Stomach smooth muscle (tissue), 2 donors: ENCODE measurements around the gene SIPA1.
A peak's percentile ranks its signal among the peaks of the same experiment; 100 is the strongest.

Experiments
- H3K27ac ChIP-seq: one replicate; pipeline ENCODE4 v1.7.0; 2013; ENCODE audit warnings: mild to moderate bottlenecking, low read length, inconsistent platforms
- H3K27me3 ChIP-seq, 2 donors: one replicate each; pipeline ENCODE4 v1.7.0; 2013; ENCODE audit warnings: low read length in 2 of 2; ENCODE audit not compliant: insufficient read depth in 2 of 2, control insufficient read depth in 1 of 2
- H3K36me3 ChIP-seq, 2 donors: one replicate each; pipeline ENCODE4 v1.7.0; 2013; ENCODE audit warnings: low read length in 2 of 2; ENCODE audit not compliant: control insufficient read depth in 2 of 2, insufficient read depth in 2 of 2
- H3K4me1 ChIP-seq: one replicate; pipeline ENCODE4 v1.7.0; 2013; ENCODE audit warnings: low read length; ENCODE audit not compliant: control insufficient read depth, insufficient read depth
- H3K4me3 ChIP-seq, 2 donors: one replicate each; pipeline ENCODE4 v1.7.0; 2013; ENCODE audit warnings: low read length in 2 of 2
- H3K9ac ChIP-seq, 2 donors: one replicate each; pipeline ENCODE4 v1.7.0; 2013; ENCODE audit warnings: low read length in 2 of 2, mild to moderate bottlenecking in 1 of 2
- H3K9me3 ChIP-seq, 2 donors: one replicate each; pipeline ENCODE4 v1.7.0; 2013; ENCODE audit warnings: low read length in 2 of 2; ENCODE audit not compliant: control insufficient read depth in 2 of 2
- donor health status: healthy.
- donor health status: Pancreatic carcinoma.

Gene SIPA1

GRCh38 chr11:65637794-65638419 is at the start of gene SIPA1:
SIPA1 (plus strand) TSS chr11:65638101; CDS start chr11:65640922, 2,821 bp downstream.
- Histone ChIP-seq H3K27me3 (no peaks in the 10 kb centered on the region), H3K27ac (peak within 1 kb of the TSS; percentile 79), H3K9ac (peak within 1 kb of the TSS; percentile 59 to 75), H3K36me3 (peaks cover 21 to 28% of the 10 kb centered on the region in 2 donors), H3K9me3 (no peaks in the 10 kb centered on the region), H3K4me1 (peaks cover 39% of the 10 kb centered on the region), H3K4me3 (peak within 1 kb of the TSS; percentile 51 to 87)

- Histone ChIP-seq H3K27me3 (no peaks in the 10 kb centered on the region), H3K4me3 (peak overlapping the region in 1 of 2 donors; percentile 15), H3K9me3 (no peaks in the 10 kb centered on the region), H3K4me1 (peaks cover 72% of the 10 kb centered on the region), H3K27ac (peak overlapping the region; percentile 76), H3K36me3 (peaks cover 29 to 36% of the 10 kb centered on the region in 2 donors), H3K9ac (peak overlapping the region in 1 of 2 donors; percentile 5)
These were observed 49.5 kb upstream of the SIPA1 start for GRCh38 chr11:65588199-65589054.

- H3K4me3 ChIP-seq = no peak overlapping the region
- H3K9me3 ChIP-seq = no peaks in the 10 kb centered on the region
- H3K9ac ChIP-seq = no peak overlapping the region
- H3K27ac ChIP-seq = peak overlapping the region; percentile 37
- H3K36me3 ChIP-seq = peaks cover 22 to 35% of the 10 kb centered on the region in 2 donors
- peaks cover 73% of the 10 kb centered on the region for H3K4me1 ChIP-seq
- no peaks in the 10 kb centered on the region for H3K27me3 ChIP-seq
These were observed 48.3 kb upstream of the SIPA1 start for GRCh38 chr11:65589444-65590239.

GRCh38 chr11:65590240-65590738 is 47.6 kb upstream of the SIPA1 start:
- H3K9me3 ChIP-seq = no peaks in the 10 kb centered on the region
- H3K4me3 ChIP-seq = no peak overlapping the region
- peaks cover 72% of the 10 kb centered on the region for H3K4me1 ChIP-seq
- H3K27me3 ChIP-seq = no peaks in the 10 kb centered on the region
- peaks cover 22 to 33% of the 10 kb centered on the region in 2 donors for H3K36me3 ChIP-seq
- H3K9ac ChIP-seq = no peak overlapping the region
- peak overlapping the region; percentile 37 for H3K27ac ChIP-seq

GRCh38 chr11:65591939-65592857 is 45.7 kb upstream of the SIPA1 start:
- no peaks in the 10 kb centered on the region for H3K9me3 ChIP-seq
- H3K27me3 ChIP-seq = no peaks in the 10 kb centered on the region
- no peak overlapping the region for H3K27ac ChIP-seq
- H3K4me3 ChIP-seq = no peak overlapping the region
- H3K4me1 ChIP-seq = peaks cover 59% of the 10 kb centered on the region
- H3K36me3 ChIP-seq = peaks cover 18 to 23% of the 10 kb centered on the region in 2 donors
- no peak overlapping the region for H3K9ac ChIP-seq

- no peak overlapping the region for H3K9ac ChIP-seq
- H3K27ac ChIP-seq = no peak overlapping the region
- H3K4me3 ChIP-seq = no peak overlapping the region
- H3K9me3 ChIP-seq = no peaks in the 10 kb centered on the region
- peaks cover 51% of the 10 kb centered on the region for H3K4me1 ChIP-seq
- H3K36me3 ChIP-seq = peaks cover 20 to 25% of the 10 kb centered on the region in 2 donors
- H3K27me3 ChIP-seq = no peaks in the 10 kb centered on the region
These were observed 44.9 kb upstream of the SIPA1 start for GRCh38 chr11:65592858-65593517.

GRCh38 chr11:65593518-65594414 is 44.1 kb upstream of the SIPA1 start:
- peaks cover 28 to 33% of the 10 kb centered on the region in 2 donors for H3K36me3 ChIP-seq
- H3K27me3 ChIP-seq = no peaks in the 10 kb centered on the region
- no peak overlapping the region for H3K27ac ChIP-seq
- H3K9me3 ChIP-seq = no peaks in the 10 kb centered on the region
- peak overlapping the region in 1 of 2 donors; percentile 6 for H3K9ac ChIP-seq
- no peak overlapping the region for H3K4me3 ChIP-seq
- H3K4me1 ChIP-seq = peaks cover 43% of the 10 kb centered on the region

- H3K36me3 ChIP-seq = peaks cover 32 to 34% of the 10 kb centered on the region in 2 donors
- H3K9ac ChIP-seq = no peak overlapping the region
- H3K9me3 ChIP-seq = no peaks in the 10 kb centered on the region
These were observed 42.8 kb upstream of the SIPA1 start for GRCh38 chr11:65595131-65595530.

More at GRCh38 chr11:65595131-65595530, 42.8 kb upstream of the SIPA1 start:
- Histone ChIP-seq H3K27ac (peak overlapping the region; percentile 11), H3K27me3 (no peaks in the 10 kb centered on the region), H3K4me3 (no peak overlapping the region), H3K4me1 (peaks cover 33% of the 10 kb centered on the region)
